GM19455 (cell line): Measurements from ENCODE around the gene GIPC1.
"Not testable (repeated sequence)": the region's sequence is repeated elsewhere in the genome, so short reads cannot be mapped to it uniquely, and the experiment has no call there.

Experiments
- ATAC-seq: cut with Tn5 transposase; IDR thresholded peaks from one replicate; pipeline ENCODE4 v1.9.1; 2021; ENCODE audit not compliant: unreplicated experiment

The GIPC1 gene

GRCh38 chr19:14472202-14472938, 23.6 kb downstream of the GIPC1 start:
- no peak for ATAC-seq

- ATAC-seq: no peak
Observed at GRCh38 chr19:14471436-14472187, 24.3 kb downstream of the GIPC1 start.

- ATAC-seq: no peak
Observed at GRCh38 chr19:14470031-14470876, 25.7 kb downstream of the GIPC1 start.

GRCh38 chr19:14467816-14468215, 28.1 kb downstream of the GIPC1 start:
- ATAC-seq: no peak

- ATAC-seq: no peak
Observed at GRCh38 chr19:14467391-14467790, 28.5 kb downstream of the GIPC1 start.

- no peak for ATAC-seq
Observed at GRCh38 chr19:14463747-14464146, 32.2 kb downstream of the GIPC1 start.

GRCh38 chr19:14462401-14462800, 33.5 kb downstream of the GIPC1 start:
- not testable (repeated sequence) for ATAC-seq

- no peak for ATAC-seq
Observed at GRCh38 chr19:14460935-14461334, 35.0 kb downstream of the GIPC1 start.

GRCh38 chr19:14459703-14460102, 36.2 kb downstream of the GIPC1 start:
- ATAC-seq: no peak

- ATAC-seq: not testable (repeated sequence)
Observed at GRCh38 chr19:14452303-14452702, 43.6 kb downstream of the GIPC1 start.

- ATAC-seq: no peak
Observed at GRCh38 chr19:14450876-14451275, 45.1 kb downstream of the GIPC1 start.

GRCh38 chr19:14450168-14450874, 45.6 kb downstream of the GIPC1 start:
- no peak for ATAC-seq

GRCh38 chr19:14449321-14449720, 46.6 kb downstream of the GIPC1 start:
- ATAC-seq: no peak

GRCh38 chr19:14446336-14447036, 49.4 kb downstream of the GIPC1 start:
- no peak for ATAC-seq

- no peak for ATAC-seq
Observed at GRCh38 chr19:14443632-14444216, 52.2 kb downstream of the GIPC1 start.

GRCh38 chr19:14442891-14443631, 52.9 kb downstream of the GIPC1 start:
- no peak for ATAC-seq

- ATAC-seq: no peak
Observed at GRCh38 chr19:14441041-14441938, 54.6 kb downstream of the GIPC1 start.

- no peak for ATAC-seq
Observed at GRCh38 chr19:14440049-14440448, 55.9 kb downstream of the GIPC1 start.
